GM06990 (cell line): ENCODE results near the gene CXCR5.

Source experiments
- DNase-seq: peaks from one replicate; pipeline ENCODE4 v3.0.0-alpha.2; 2011; ENCODE audit not compliant: insufficient read length; ENCODE audit errors: extremely low read depth
- H3K27me3 ChIP-seq: replicated peaks from 2 replicates; pipeline ENCODE4 v1.6.0; 2011; ENCODE audit warnings: low read length; ENCODE audit not compliant: control insufficient read depth, insufficient read depth
- H3K36me3 ChIP-seq: 2 replicates; pipeline ENCODE4 v1.5.1; 2011; ENCODE audit warnings: low read length; ENCODE audit not compliant: control insufficient read depth, insufficient read depth
- H3K4me3 ChIP-seq: replicated peaks from 2 replicates; pipeline ENCODE4 v1.5.1; 2011; ENCODE audit warnings: low read depth, mild to moderate bottlenecking, control low read depth, low read length
- CTCF ChIP-seq: IDR thresholded peaks from 2 replicates; pipeline ENCODE4 v1.5.1; 2011; ENCODE audit warnings: low read length, control low read depth, mild to moderate bottlenecking, inconsistent platforms; ENCODE audit not compliant: insufficient read depth, poor library complexity, severe bottlenecking

CXCR5 gene

GRCh38 chr11:118911113-118911879 lies 27.6 kb downstream of the CXCR5 start:
- no peak overlapping the region for H3K4me3 ChIP-seq
- no peak for DNase-seq

GRCh38 chr11:118911880-118912741 lies 28.4 kb downstream of the CXCR5 start:
- peaks cover 1% of the 10 kb centered on the region for H3K36me3 ChIP-seq
- peak; percentile 46 for DNase-seq
- H3K4me3 ChIP-seq: no peak overlapping the region
- H3K27me3 ChIP-seq: no peaks in the 10 kb centered on the region
- no peak for TF ChIP-seq CTCF

More at GRCh38 chr11:118911113-118911879, 27.6 kb downstream of the CXCR5 start:
- Histone ChIP-seq H3K36me3 (peaks cover 1% of the 10 kb centered on the region), H3K27me3 (no peaks in the 10 kb centered on the region)
- no peak for TF ChIP-seq CTCF

GRCh38 chr11:118912742-118913410 lies 29.2 kb downstream of the CXCR5 start:
- H3K36me3 ChIP-seq: peaks cover under 1% of the 10 kb centered on the region

GRCh38 chr11:118913411-118914125 lies 29.9 kb downstream of the CXCR5 start:
- Histone ChIP-seq H3K36me3 (peaks cover 2% of the 10 kb centered on the region; the same call in 1 of the 2 replicates), H3K27me3 (no peaks in the 10 kb centered on the region), H3K4me3 (no peak overlapping the region)
- DNase-seq: peak; percentile 24
- TF ChIP-seq CTCF: no peak

More at GRCh38 chr11:118912742-118913410, 29.2 kb downstream of the CXCR5 start:
- TF ChIP-seq CTCF: no peak
- Histone ChIP-seq H3K27me3 (no peaks in the 10 kb centered on the region), H3K4me3 (no peak overlapping the region)
- DNase-seq: peak; percentile 50
